ENCODE data around the gene ELK4. TPM values are rescaled to one million over a fixed set of nuclear protein-coding genes. Genes with fewer than 3 reads are reported as not detected.

Gene ELK4
- total and polyA plus RNA-seq, 10 donors: 8.5 to 109 (median 53.5) TPM

- H3K9me3 ChIP-seq: no peaks in the 10 kb centered on the region
- no peak overlapping the region for H3K27ac ChIP-seq
- WGBS, 5 donors: 43 to 81% (median 55%) methylated on average over 1 of the region's 1 CpG
Measured at GRCh38 chr1:205575294-205575885, 56.4 kb downstream of the ELK4 start.

GRCh38 chr1:205572421-205572820 is 59.4 kb downstream of the ELK4 start:
- no peak overlapping the region for H3K4me3 ChIP-seq
- WGBS, 5 donors: 29 to 100% (median 83%) methylated on average over 1 of the region's 1 CpG
- H3K27me3 ChIP-seq (replicated peaks in 1 of 7): peaks cover 0 to 56% (median 24%) of the 10 kb centered on the region in 7 donors
- peaks cover 0 to 16% (median 12%) of the 10 kb centered on the region in 6 donors for H3K4me1 ChIP-seq
- H3K9me3 ChIP-seq: no peaks in the 10 kb centered on the region
- TF ChIP-seq CTCF (IDR thresholded peaks at IDR 0.05 in 8 of 11, conservative IDR thresholded peaks at IDR 0.05 in 3 of 11): no peak
- no peak for TF ChIP-seq POLR2AphosphoS5 (IDR thresholded peaks at IDR 0.05)
- TF ChIP-seq POLR2A (IDR thresholded peaks at IDR 0.05): no peak
- H3K27ac ChIP-seq: no peak overlapping the region
- H3K36me3 ChIP-seq: no peaks in the 10 kb centered on the region
- intact Hi-C loops (cut with DNase I; ENCODE audit: low total_unique reads): no loop called here
- no peak for DNase-seq

More at GRCh38 chr1:205575294-205575885, 56.4 kb downstream of the ELK4 start:
- Histone ChIP-seq H3K4me3 (no peak overlapping the region), H3K36me3 (no peaks in the 10 kb centered on the region), H3K27me3 (replicated peaks in 1 of 7) (peaks cover 0 to 33% (median 0%) of the 10 kb centered on the region in 7 donors), H3K4me1 (no peaks in the 10 kb centered on the region)
- intact Hi-C loops (cut with DNase I; ENCODE audit: low total_unique reads): no loop called here
- TF ChIP-seq POLR2A (IDR thresholded peaks at IDR 0.05) (no peak), POLR2AphosphoS5 (IDR thresholded peaks at IDR 0.05) (no peak), CTCF (IDR thresholded peaks at IDR 0.05 in 8 of 11, conservative IDR thresholded peaks at IDR 0.05 in 3 of 11) (no peak)
- DNase-seq: no peak

- Histone ChIP-seq H3K27ac (no peak overlapping the region), H3K9me3 (no peaks in the 10 kb centered on the region), H3K4me1 (peaks cover 0 to 16% (median 12%) of the 10 kb centered on the region in 6 donors), H3K36me3 (no peaks in the 10 kb centered on the region), H3K4me3 (no peak overlapping the region), H3K27me3 (replicated peaks in 1 of 7) (peaks cover 0 to 58% (median 30%) of the 10 kb centered on the region in 7 donors)
- TF ChIP-seq POLR2AphosphoS5 (IDR thresholded peaks at IDR 0.05) (no peak), CTCF (IDR thresholded peaks at IDR 0.05 in 8 of 11, conservative IDR thresholded peaks at IDR 0.05 in 3 of 11) (no peak), POLR2A (IDR thresholded peaks at IDR 0.05) (no peak)
- no peak for DNase-seq
- intact Hi-C loops (cut with DNase I; ENCODE audit: low total_unique reads): no loop called here
- 70 to 85% (median 78%) methylated on average over 4 of the region's 4 CpGs for WGBS, 5 donors
Measured at GRCh38 chr1:205571747-205572146, 60.1 kb downstream of the ELK4 start.

GRCh38 chr1:205570796-205571537 is 60.8 kb downstream of the ELK4 start:
- intact Hi-C loops (cut with DNase I; ENCODE audit: low total_unique reads): no loop called here
- H3K9me3 ChIP-seq: no peaks in the 10 kb centered on the region
- no peak overlapping the region for H3K4me3 ChIP-seq

More at GRCh38 chr1:205570796-205571537, 60.8 kb downstream of the ELK4 start:
- WGBS, 5 donors: 76 to 89% (median 82%) methylated on average over 2 of the region's 2 CpGs
- DNase-seq: no peak
- H3K4me1 ChIP-seq: peaks cover 0 to 16% (median 12%) of the 10 kb centered on the region in 6 donors
- H3K27ac ChIP-seq: no peak overlapping the region
- no peaks in the 10 kb centered on the region for H3K36me3 ChIP-seq
- no peak for TF ChIP-seq POLR2AphosphoS5 (IDR thresholded peaks at IDR 0.05)
- no peak for TF ChIP-seq POLR2A (IDR thresholded peaks at IDR 0.05)
- TF ChIP-seq CTCF (IDR thresholded peaks at IDR 0.05 in 8 of 11, conservative IDR thresholded peaks at IDR 0.05 in 3 of 11): no peak
- peaks cover 0 to 61% (median 32%) of the 10 kb centered on the region in 7 donors for H3K27me3 ChIP-seq (replicated peaks in 1 of 7)
